ENCODE data around the gene CREB1.

Gene CREB1

GRCh38 chr2:207543272-207543671 lies 13.5 kb downstream of the CREB1 start:
- no peak for DNase-seq (ENCODE audit: low spot score)

- DNase-seq (ENCODE audit: low spot score), result no peak
Observed at GRCh38 chr2:207546822-207547221, 17.1 kb downstream of the CREB1 start.

GRCh38 chr2:207549145-207549544 lies 19.4 kb downstream of the CREB1 start:
- no peak for DNase-seq (ENCODE audit: low spot score)

GRCh38 chr2:207558079-207558491 lies 28.3 kb downstream of the CREB1 start:
- no peak for DNase-seq (ENCODE audit: low spot score)

GRCh38 chr2:207561386-207562080 lies 31.8 kb downstream of the CREB1 start:
- DNase-seq (ENCODE audit: low spot score), result no peak

- no peak for DNase-seq (ENCODE audit: low spot score)
Observed at GRCh38 chr2:207565736-207566500, 36.2 kb downstream of the CREB1 start.

- no peak for DNase-seq (ENCODE audit: low spot score)
Observed at GRCh38 chr2:207567671-207568070, 37.9 kb downstream of the CREB1 start.

GRCh38 chr2:207571370-207571769 lies 41.6 kb downstream of the CREB1 start:
- no peak for DNase-seq (ENCODE audit: low spot score)

- DNase-seq (ENCODE audit: low spot score), result no peak
Observed at GRCh38 chr2:207584952-207585351, 55.2 kb downstream of the CREB1 start.

- no peak for DNase-seq (ENCODE audit: low spot score)
Observed at GRCh38 chr2:207587305-207587704, 57.5 kb downstream of the CREB1 start.

- no peak for DNase-seq (ENCODE audit: low spot score)
Observed at GRCh38 chr2:207589143-207589542, 59.4 kb downstream of the CREB1 start.

- no peak for DNase-seq (ENCODE audit: low spot score)
Observed at GRCh38 chr2:207593277-207593676, 63.5 kb downstream of the CREB1 start.

- no peak for DNase-seq (ENCODE audit: low spot score)
Observed at GRCh38 chr2:207594264-207594663, 64.5 kb downstream of the CREB1 start.

GRCh38 chr2:207594731-207595130 lies 65.0 kb downstream of the CREB1 start:
- no peak for DNase-seq (ENCODE audit: low spot score)

- no peak for DNase-seq (ENCODE audit: low spot score)
Observed at GRCh38 chr2:207599636-207600035, 69.9 kb downstream of the CREB1 start.

- no peak for DNase-seq (ENCODE audit: low spot score)
Observed at GRCh38 chr2:207600231-207600630, 70.5 kb downstream of the CREB1 start.

GRCh38 chr2:207601774-207602173 lies 72.0 kb downstream of the CREB1 start:
- no peak for DNase-seq (ENCODE audit: low spot score)

GRCh38 chr2:207603486-207603885 lies 73.7 kb downstream of the CREB1 start:
- no peak for DNase-seq (ENCODE audit: low spot score)

GRCh38 chr2:207606399-207606798 lies 76.6 kb downstream of the CREB1 start:
- DNase-seq (ENCODE audit: low spot score), result no peak

GRCh38 chr2:207606829-207607228 lies 77.1 kb downstream of the CREB1 start:
- no peak for DNase-seq (ENCODE audit: low spot score)

- no peak for DNase-seq (ENCODE audit: low spot score)
Observed at GRCh38 chr2:207612714-207613113, 83.0 kb downstream of the CREB1 start.

GRCh38 chr2:207614824-207615223 lies 85.1 kb downstream of the CREB1 start:
- DNase-seq (ENCODE audit: low spot score), result no peak

- DNase-seq (ENCODE audit: low spot score), result no peak
Observed at GRCh38 chr2:207616185-207616584, 86.4 kb downstream of the CREB1 start.

Measured in D341Med (cell line).